B cell (primary cell): ENCODE data around the gene EEFSEC.

ENCODE experiments used
- CTCF ChIP-seq: fragments of 200-600 bp; IDR thresholded peaks from one replicate; pipeline ENCODE4 v1.8.0; 2022; ENCODE audit warnings: antibody characterized with exemption, mild to moderate bottlenecking
- EZH2 ChIP-seq: IDR thresholded peaks from 2 replicates; pipeline ENCODE4 v1.6.1; 2012; ENCODE audit warnings: borderline replicate concordance, low read depth, mild to moderate bottlenecking, moderate library complexity, low read length; ENCODE audit not compliant: insufficient read depth, poor library complexity, severe bottlenecking

GRCh38 chr3:128320551-128321340 is 167.5 kb downstream of the EEFSEC start:
- TF ChIP-seq CTCF, result no peak
- TF ChIP-seq EZH2, result no peak
